NT2/D1 (cell line): ENCODE measurements around the gene CCDC54.

ENCODE experiments used
- SUZ12 ChIP-seq: IDR thresholded peaks from 2 replicates; pipeline ENCODE4 v1.6.1; 2011; ENCODE audit not compliant: insufficient read length, insufficient read depth; ENCODE audit errors: extremely low read depth
- YY1 ChIP-seq: IDR thresholded peaks from 2 replicates; pipeline ENCODE4 v1.6.1; 2011; ENCODE audit not compliant: insufficient read length, insufficient read depth
- ZNF274 ChIP-seq: IDR thresholded peaks from 2 replicates; pipeline ENCODE4 v1.6.1; 2011; ENCODE audit warnings: mild to moderate bottlenecking, low read depth, low read length

DNA sequence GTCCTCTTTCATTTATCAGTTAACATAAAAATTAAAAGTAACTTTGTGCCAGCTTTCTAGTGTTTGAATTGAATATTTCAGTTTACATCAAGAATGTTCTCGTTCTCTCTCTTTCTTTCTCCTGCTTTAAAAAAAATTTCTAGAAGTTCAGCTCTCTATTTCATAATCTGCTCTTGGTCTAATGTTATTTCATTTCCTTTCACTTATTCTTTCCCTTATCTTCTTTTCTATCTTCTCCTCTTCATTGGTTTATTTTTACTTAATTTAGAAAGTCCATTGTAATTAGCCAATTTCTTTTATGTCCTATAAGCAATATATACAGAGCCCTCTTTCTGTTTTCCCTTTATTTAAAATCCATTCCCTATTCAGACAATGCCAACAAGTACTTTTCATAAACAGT is 44.6 kb downstream of the CCDC54 start:
- TF ChIP-seq ZNF274 (no peak), YY1 (no peak), SUZ12 (no peak)
